Ectodermal cell (in vitro differentiated cells): ENCODE measurements around the gene RGS6.
"Not testable (repeated sequence)": the region's sequence is repeated elsewhere in the genome, so short reads cannot be mapped to it uniquely, and the experiment has no call there.

Experiments
- H3K27ac ChIP-seq: 2 replicates; pipeline ENCODE4 v1.7.0; 2013; ENCODE audit warnings: mild to moderate bottlenecking, low read depth, low read length; ENCODE audit not compliant: insufficient read depth, poor library complexity, severe bottlenecking
- H3K27me3 ChIP-seq: 2 replicates; pipeline ENCODE4 v1.7.0; 2013; ENCODE audit warnings: mild to moderate bottlenecking, low read length; ENCODE audit not compliant: insufficient read depth, control insufficient read depth, poor library complexity, severe bottlenecking
- H3K36me3 ChIP-seq: one replicate; pipeline ENCODE4 v1.7.0; 2013; ENCODE audit warnings: low read length; ENCODE audit not compliant: control insufficient read depth, insufficient read depth
- H3K4me1 ChIP-seq: one replicate; pipeline ENCODE4 v1.7.0; 2013; ENCODE audit warnings: low read length; ENCODE audit not compliant: control insufficient read depth, insufficient read depth
- H3K4me3 ChIP-seq: 2 replicates; pipeline ENCODE4 v1.7.0; 2013; ENCODE audit warnings: low read depth, low read length, control low read depth; ENCODE audit not compliant: insufficient read depth
- H3K9me3 ChIP-seq: 2 replicates; pipeline ENCODE4 v1.7.0; 2013; ENCODE audit warnings: mild to moderate bottlenecking, low read length, moderate library complexity; ENCODE audit not compliant: control insufficient read depth
- WGBS, 2 experiments: methylation state at CpG; one replicate each; pipeline ENCODE4 v1.1.7; 2013; ENCODE audit warnings: missing lambda C conversion rate in 2 of 2; 5-methylcytosine and 5-hydroxymethylcytosine counted together

Gene RGS6

DNA sequence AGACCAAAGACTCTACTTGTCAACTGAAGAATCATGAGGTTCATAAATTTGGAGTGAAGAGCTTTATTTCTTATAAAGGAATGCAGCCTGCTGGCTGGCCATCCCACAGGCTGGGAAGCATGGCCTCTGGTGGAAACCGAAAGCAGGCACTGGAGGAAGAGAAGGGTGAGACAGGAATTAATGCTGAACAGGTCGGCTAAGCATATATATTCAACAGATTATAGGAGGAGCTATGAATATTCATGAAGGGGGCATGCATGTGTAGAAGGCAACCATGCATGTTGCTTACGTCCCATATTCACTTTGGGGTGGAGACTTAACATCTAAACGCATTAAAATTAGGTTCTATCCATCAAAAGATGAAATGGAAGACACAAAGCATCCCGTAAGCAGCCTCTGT lies 20.6 kb upstream of the RGS6 start:
- WGBS, 2 experiments, result 95 to 97% methylated on average over 5 of the region's 5 CpGs
- Histone ChIP-seq H3K9me3 (no peaks in the 10 kb centered on the region), H3K36me3 (no peaks in the 10 kb centered on the region), H3K4me1 (peaks cover 3% of the 10 kb centered on the region), H3K4me3 (no peak overlapping the region), H3K27ac (no peak overlapping the region), H3K27me3 (no peaks in the 10 kb centered on the region)

- 76 to 90% methylated on average over 5 of the region's 5 CpGs for WGBS, 2 experiments
- H3K36me3 ChIP-seq, result no peaks in the 10 kb centered on the region
- H3K27me3 ChIP-seq, result no peaks in the 10 kb centered on the region
- H3K4me1 ChIP-seq, result peaks cover 3% of the 10 kb centered on the region
- no peak overlapping the region for H3K27ac ChIP-seq
- H3K9me3 ChIP-seq, result no peaks in the 10 kb centered on the region
- no peak overlapping the region for H3K4me3 ChIP-seq
Observed at GRCh38 chr14:71913342-71913741, 18.9 kb upstream of the RGS6 start.

DNA sequence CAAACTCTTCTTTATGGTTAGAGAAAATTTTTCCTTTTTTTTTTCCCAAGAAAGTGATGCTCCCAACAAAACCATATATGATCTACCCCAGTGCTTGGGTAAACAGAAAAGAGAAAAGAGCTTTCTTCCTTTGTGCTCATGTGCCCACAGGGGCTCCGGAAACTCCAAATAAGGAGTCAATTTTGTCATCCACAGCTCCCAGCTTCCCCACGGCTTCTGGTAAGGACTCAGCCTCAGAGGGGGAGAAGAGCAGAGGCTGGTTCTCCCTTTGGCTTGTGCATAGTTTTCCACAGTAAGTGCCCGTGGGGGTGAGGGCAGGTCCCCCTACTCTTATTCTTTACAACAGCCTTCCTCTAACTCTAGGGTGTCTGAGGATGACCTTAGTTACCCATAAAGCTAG lies 13.3 kb upstream of the RGS6 start:
- Histone ChIP-seq H3K4me3 (no peak overlapping the region), H3K27me3 (no peaks in the 10 kb centered on the region), H3K27ac (no peak overlapping the region), H3K36me3 (no peaks in the 10 kb centered on the region), H3K4me1 (peaks cover 3% of the 10 kb centered on the region), H3K9me3 (no peaks in the 10 kb centered on the region)
- 16 to 17% methylated on average over 3 of the region's 3 CpGs for WGBS, 2 experiments

DNA sequence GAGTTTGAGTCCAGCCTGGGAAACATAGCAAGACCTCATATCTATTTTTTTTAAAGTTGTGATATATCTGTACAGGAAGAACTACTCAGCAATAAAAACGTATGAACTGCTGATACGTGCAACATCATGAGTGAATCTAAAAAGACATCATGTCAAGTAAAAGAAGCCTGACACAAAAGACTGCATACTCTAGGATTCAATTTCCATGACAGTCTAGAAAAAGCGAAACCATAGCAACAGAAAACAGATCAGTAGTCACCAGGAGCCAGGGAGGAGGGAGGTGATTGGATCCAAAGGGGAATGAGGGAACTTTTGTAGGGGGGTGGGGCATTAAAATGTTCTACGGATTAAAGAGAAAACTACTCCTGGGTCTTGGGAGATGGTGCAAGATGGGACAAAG lies 8.7 kb upstream of the RGS6 start:
- Histone ChIP-seq H3K4me3 (no peak overlapping the region), H3K36me3 (no peaks in the 10 kb centered on the region), H3K27ac (no peak overlapping the region), H3K4me1 (no peaks in the 10 kb centered on the region), H3K9me3 (no peaks in the 10 kb centered on the region), H3K27me3 (no peaks in the 10 kb centered on the region)
- 88 to 92% methylated on average over 4 of the region's 4 CpGs for WGBS, 2 experiments

DNA sequence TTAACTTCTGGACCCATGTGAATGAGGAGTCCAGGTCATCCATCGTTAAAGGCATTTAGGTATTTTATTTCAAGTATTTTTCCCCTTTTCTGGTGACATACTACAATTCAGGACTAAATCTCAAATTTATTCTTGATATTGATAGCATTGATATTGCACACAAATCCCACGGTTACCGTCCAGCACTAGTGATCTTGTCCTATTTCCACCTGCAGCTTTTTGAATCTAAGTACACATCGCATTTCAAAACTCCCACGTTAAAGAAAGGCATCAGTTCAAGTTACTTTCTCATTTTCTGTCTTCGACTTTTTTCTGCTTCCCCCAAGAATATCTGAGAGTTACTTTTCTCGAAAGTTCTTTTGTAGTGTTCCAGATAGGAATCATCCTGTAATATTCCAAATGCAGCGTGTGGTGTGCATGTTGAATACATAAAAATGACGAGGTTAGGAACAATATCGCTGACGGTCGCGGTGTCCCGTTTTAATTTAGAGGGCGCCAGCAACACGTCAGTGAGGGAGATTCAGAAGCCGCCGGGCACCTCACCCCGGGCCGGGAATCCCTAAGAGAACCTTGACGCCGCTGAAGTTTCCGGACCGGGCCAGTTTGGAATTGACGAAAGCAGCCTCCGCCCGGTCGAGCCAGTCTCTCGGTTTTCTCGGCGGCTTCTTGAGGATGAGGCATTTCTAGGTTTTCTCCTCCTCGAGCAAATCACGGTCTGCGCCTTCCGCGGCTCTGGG lies 569 bp upstream of the RGS6 start:
- H3K27me3 ChIP-seq, result peaks cover 44% of the 10 kb centered on the region
- no peak overlapping the region for H3K27ac ChIP-seq
- no peaks in the 10 kb centered on the region for H3K36me3 ChIP-seq
- H3K4me3 ChIP-seq, result peak overlapping the region; percentile 25
- no peaks in the 10 kb centered on the region for H3K4me1 ChIP-seq
- H3K9me3 ChIP-seq, result no peaks in the 10 kb centered on the region
- whole genome bisulfite sequencing, 2 experiments, result 15 to 16% methylated on average over 36 of the region's 36 CpGs

GRCh38 chr14:71933001-71933587 lies 865 bp downstream of the RGS6 start:
- peak overlapping the region; percentile 48 for H3K4me3 ChIP-seq
- no peak overlapping the region for H3K27ac ChIP-seq
- peaks cover 44% of the 10 kb centered on the region for H3K27me3 ChIP-seq
- no peaks in the 10 kb centered on the region for H3K9me3 ChIP-seq
- no peaks in the 10 kb centered on the region for H3K36me3 ChIP-seq
- no peaks in the 10 kb centered on the region for H3K4me1 ChIP-seq
- 2 to 3% methylated on average over 24 of the region's 24 CpGs for WGBS, 2 experiments

GRCh38 chr14:71938273-71938672 lies 6.0 kb downstream of the RGS6 start:
- not testable (repeated sequence) for H3K4me1 ChIP-seq, H3K36me3 ChIP-seq, H3K27ac ChIP-seq, H3K4me3 ChIP-seq, H3K9me3 ChIP-seq
- WGBS, 2 experiments, result 92 to 98% methylated on average over 2 to 3 of the region's 3 CpGs
- H3K27me3 ChIP-seq, result peaks cover 18% of the 10 kb centered on the region

GRCh38 chr14:71939344-71939743 lies 7.1 kb downstream of the RGS6 start:
- not testable (repeated sequence) for H3K4me3 ChIP-seq, H3K9me3 ChIP-seq, H3K27ac ChIP-seq, H3K36me3 ChIP-seq, H3K27me3 ChIP-seq, H3K4me1 ChIP-seq
- 90 to 92% methylated on average over 1 of the region's 1 CpG for WGBS, 2 experiments

GRCh38 chr14:71940500-71940899 lies 8.3 kb downstream of the RGS6 start:
- not testable (repeated sequence) for H3K27ac ChIP-seq, H3K4me3 ChIP-seq, H3K9me3 ChIP-seq, H3K4me1 ChIP-seq, H3K36me3 ChIP-seq, H3K27me3 ChIP-seq

DNA sequence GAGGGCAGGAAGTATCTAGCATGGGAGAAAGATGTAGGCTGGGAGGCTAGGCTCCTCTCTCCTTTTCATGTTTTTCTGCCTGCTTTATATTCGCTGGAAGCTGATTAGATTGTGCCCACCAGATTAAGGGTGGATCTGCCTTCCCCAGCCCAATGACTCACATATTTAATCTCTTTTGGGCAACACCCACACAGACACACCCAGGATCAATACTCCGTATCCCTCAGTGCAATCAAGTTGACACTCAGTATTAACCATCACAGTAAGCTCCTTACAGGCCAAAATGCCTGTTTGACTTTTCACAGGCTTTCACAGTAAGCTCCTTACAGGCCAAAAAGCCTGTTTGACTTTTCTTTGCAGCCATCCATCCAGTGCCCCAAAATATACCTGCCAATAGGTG lies 9.4 kb downstream of the RGS6 start:
- not testable (repeated sequence) for H3K9me3 ChIP-seq, H3K4me1 ChIP-seq, H3K27ac ChIP-seq, H3K4me3 ChIP-seq, H3K36me3 ChIP-seq, H3K27me3 ChIP-seq
- WGBS, 2 experiments, result 94% methylated on average over 2 of the region's 2 CpGs
